ENCODE measurements around the gene ARFGAP1. TPM values are rescaled to one million over a fixed set of nuclear protein-coding genes. Genes with fewer than 3 reads are reported as not detected.

The ARFGAP1 gene
- total and polyA plus RNA-seq, 4 donors = 47.0 to 108 (median 87.6) TPM

DNA sequence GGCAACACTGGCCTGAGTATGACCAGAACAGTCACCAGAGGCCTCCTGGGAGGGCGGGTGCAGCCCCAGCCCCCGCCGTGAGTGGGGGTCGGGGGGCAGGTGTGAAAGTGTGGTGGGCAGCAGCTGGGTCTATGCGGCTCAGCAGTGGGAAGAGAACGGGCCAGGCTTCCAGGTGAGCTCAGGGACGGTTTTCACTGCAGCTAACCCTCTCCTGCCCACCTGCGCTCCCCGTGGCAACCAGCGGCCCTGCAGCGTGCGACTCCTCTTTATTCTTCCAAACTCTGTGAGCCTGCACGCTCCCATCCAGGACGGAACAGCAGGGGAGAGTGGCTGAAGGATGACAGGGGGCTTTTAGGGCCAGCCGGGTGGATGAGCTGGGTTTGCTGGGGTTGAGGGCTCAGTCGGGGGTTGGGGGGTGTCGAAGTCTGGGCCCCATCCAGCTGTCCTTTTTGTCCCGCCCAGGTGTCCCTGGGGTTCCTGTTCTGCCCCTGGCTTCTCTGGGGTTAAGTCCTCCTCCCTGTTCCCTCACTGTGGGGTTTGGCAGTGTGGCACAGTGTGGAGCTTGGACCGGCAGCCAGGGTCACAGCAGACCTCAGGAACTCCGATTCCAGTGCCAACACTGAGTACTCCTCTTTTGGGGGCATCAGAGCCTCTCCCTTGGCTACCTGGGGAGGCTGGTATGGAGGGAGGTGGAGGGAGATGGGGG lies 37.8 kb upstream of the ARFGAP1 start:
- H3K36me3 ChIP-seq (ENCODE audit: control insufficient read depth in 4 of 4, insufficient read depth in 4 of 4, low read length in 4 of 4) = no peaks in the 10 kb centered on the region
- peaks cover 0 to 3% (median 0%) of the 10 kb centered on the region in 4 donors for H3K9me3 ChIP-seq (ENCODE audit: control insufficient read depth in 4 of 4, insufficient read depth in 3 of 4, low read length in 3 of 4)
- H3K9ac ChIP-seq (ENCODE audit: insufficient read depth in 1 of 2, low read length in 2 of 2) = no peak overlapping the region
- 16 to 21% methylated on average over 20 of the region's 20 CpGs for WGBS, 2 donors
- H3K4me3 ChIP-seq = no peak overlapping the region
- DNase-seq (peak in 1 of 3 donors; percentile 21), ATAC-seq (ENCODE audit: insufficient read depth, low FRiP score) (no peak)
- no peaks in the 10 kb centered on the region for H3K27me3 ChIP-seq (ENCODE audit: control insufficient read depth in 3 of 3, insufficient read depth in 3 of 3, low read length in 2 of 3)
- peaks cover 0 to 27% (median 2%) of the 10 kb centered on the region in 5 donors for H3K4me1 ChIP-seq (ENCODE audit: control insufficient read depth in 5 of 5, insufficient read depth in 5 of 5, low read length in 5 of 5)
- TF ChIP-seq, protein P1, sequence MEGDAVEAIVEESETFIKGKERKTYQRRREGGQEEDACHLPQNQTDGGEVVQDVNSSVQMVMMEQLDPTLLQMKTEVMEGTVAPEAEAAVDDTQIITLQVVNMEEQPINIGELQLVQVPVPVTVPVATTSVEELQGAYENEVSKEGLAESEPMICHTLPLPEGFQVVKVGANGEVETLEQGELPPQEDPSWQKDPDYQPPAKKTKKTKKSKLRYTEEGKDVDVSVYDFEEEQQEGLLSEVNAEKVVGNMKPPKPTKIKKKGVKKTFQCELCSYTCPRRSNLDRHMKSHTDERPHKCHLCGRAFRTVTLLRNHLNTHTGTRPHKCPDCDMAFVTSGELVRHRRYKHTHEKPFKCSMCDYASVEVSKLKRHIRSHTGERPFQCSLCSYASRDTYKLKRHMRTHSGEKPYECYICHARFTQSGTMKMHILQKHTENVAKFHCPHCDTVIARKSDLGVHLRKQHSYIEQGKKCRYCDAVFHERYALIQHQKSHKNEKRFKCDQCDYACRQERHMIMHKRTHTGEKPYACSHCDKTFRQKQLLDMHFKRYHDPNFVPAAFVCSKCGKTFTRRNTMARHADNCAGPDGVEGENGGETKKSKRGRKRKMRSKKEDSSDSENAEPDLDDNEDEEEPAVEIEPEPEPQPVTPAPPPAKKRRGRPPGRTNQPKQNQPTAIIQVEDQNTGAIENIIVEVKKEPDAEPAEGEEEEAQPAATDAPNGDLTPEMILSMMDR (IDR thresholded peaks at IDR 0.05; ENCODE audit: control extremely low read depth, extremely low read depth) = no peak
- no peak overlapping the region for H3K27ac ChIP-seq (ENCODE audit: low read depth in 1 of 2, low read length in 1 of 2)

DNA sequence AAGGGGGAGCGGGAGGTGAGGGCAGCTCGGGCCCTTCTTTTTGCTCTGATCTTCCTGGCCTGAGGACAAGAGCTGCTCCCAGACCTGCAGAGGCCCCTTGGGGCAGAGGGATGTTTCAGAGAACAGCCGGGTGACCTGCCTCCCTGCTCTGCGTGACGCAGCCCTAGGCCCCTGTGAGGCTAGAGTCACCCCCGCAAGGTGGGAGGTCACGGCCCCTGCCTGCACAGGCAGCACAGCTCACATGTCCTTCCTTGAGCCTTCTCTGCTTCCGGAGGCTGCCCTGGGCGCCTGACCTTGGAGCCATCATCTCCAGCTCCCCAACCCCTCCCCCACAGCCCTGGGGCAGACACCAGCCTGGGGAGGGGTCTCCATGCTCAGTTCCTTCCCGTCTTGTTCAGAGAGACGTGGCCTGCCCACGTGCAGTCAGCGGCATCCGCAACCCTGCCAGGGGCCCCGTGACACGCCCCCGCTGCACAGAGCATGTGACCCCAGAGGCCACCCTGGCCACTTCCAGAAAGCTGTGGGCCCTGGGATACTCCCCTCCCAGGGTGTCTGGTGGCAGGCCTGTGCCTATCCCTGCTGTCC lies 37.1 kb upstream of the ARFGAP1 start, which contains the start of gene BIRC7:
Gene BIRC7 (plus strand): TSS at position 507 of the 585 bp plus-strand sequence. CDS start 192 bp downstream, outside the sequence.
- 42 to 47% methylated on average over 13 to 17 of the region's 17 CpGs for WGBS, 2 donors
- TF ChIP-seq, protein P1 (IDR thresholded peaks at IDR 0.05; ENCODE audit: control extremely low read depth, extremely low read depth) = no peak
- Histone ChIP-seq H3K27ac (ENCODE audit: low read depth in 1 of 2, low read length in 1 of 2) (no peak within 1 kb of the TSS), H3K9ac (ENCODE audit: insufficient read depth in 1 of 2, low read length in 2 of 2) (no peak within 1 kb of the TSS), H3K4me3 (no peak within 1 kb of the TSS), H3K4me1 (ENCODE audit: control insufficient read depth in 5 of 5, insufficient read depth in 5 of 5, low read length in 5 of 5) (peaks cover 0 to 23% (median 2%) of the 10 kb centered on the region in 5 donors), H3K36me3 (ENCODE audit: control insufficient read depth in 4 of 4, insufficient read depth in 4 of 4, low read length in 4 of 4) (no peaks in the 10 kb centered on the region), H3K9me3 (ENCODE audit: control insufficient read depth in 4 of 4, insufficient read depth in 3 of 4, low read length in 3 of 4) (peaks cover 0 to 3% (median 0%) of the 10 kb centered on the region in 4 donors), H3K27me3 (ENCODE audit: control insufficient read depth in 3 of 3, insufficient read depth in 3 of 3, low read length in 2 of 3) (no peaks in the 10 kb centered on the region)
- peak in 1 of 3 donors; percentile 29 for DNase-seq
- no peak for ATAC-seq (ENCODE audit: insufficient read depth, low FRiP score)

DNA sequence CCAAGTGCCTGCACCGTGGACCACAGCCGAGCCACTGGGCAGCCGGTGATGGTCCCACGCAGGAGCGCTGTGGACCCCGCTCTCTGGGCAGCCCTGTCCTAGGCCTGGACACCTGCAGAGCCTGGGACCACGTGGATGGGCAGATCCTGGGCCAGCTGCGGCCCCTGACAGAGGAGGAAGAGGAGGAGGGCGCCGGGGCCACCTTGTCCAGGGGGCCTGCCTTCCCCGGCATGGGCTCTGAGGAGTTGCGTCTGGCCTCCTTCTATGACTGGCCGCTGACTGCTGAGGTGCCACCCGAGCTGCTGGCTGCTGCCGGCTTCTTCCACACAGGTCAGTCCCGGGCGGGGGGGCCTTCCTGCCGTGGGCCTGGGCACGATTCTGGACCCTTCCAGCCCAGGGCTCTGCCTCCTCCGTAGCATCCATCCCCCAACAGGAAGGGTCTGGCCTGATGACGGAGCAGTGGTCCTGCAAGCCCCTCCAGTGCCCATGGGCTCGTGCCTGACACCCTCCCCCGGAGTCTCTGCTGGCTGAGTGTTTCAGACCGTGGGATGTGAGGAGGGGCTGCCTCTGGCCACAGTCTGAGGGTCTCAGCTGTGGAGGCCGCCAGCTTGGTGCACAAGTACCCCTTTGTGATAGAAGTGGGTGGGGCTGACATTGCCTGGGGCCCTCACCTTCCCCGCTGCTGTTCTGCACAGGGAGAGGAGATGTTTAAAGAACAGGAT lies 36.3 kb upstream of the ARFGAP1 start:
- WGBS, 2 donors = 78 to 88% methylated on average over 25 to 26 of the region's 26 CpGs
- H3K36me3 ChIP-seq (ENCODE audit: control insufficient read depth in 4 of 4, insufficient read depth in 4 of 4, low read length in 4 of 4) = no peaks in the 10 kb centered on the region
- H3K27me3 ChIP-seq (ENCODE audit: control insufficient read depth in 3 of 3, insufficient read depth in 3 of 3, low read length in 2 of 3) = no peaks in the 10 kb centered on the region
- H3K9ac ChIP-seq (ENCODE audit: insufficient read depth in 1 of 2, low read length in 2 of 2) = no peak overlapping the region
- no peak for DNase-seq
- H3K4me1 ChIP-seq (ENCODE audit: control insufficient read depth in 5 of 5, insufficient read depth in 5 of 5, low read length in 5 of 5) = peaks cover 0 to 15% (median 0%) of the 10 kb centered on the region in 5 donors
- H3K4me3 ChIP-seq = no peak overlapping the region
- H3K27ac ChIP-seq (ENCODE audit: low read depth in 1 of 2, low read length in 1 of 2) = no peak overlapping the region
- H3K9me3 ChIP-seq (ENCODE audit: control insufficient read depth in 4 of 4, insufficient read depth in 3 of 4, low read length in 3 of 4) = no peaks in the 10 kb centered on the region
- no peak for ATAC-seq (ENCODE audit: insufficient read depth, low FRiP score)
- TF ChIP-seq, protein P1 (IDR thresholded peaks at IDR 0.05; ENCODE audit: control extremely low read depth, extremely low read depth) = no peak
